Testis (tissue), 2 donors: ENCODE results near the gene ULBP2.

Experiments
- CTCF ChIP-seq, 3 experiments: fragments of 450-650 bp in 2 of 3; fragments of 200-600 bp in 1 of 3; sonication (generic) in 1 of 3; IDR thresholded peaks; one replicate each; pipeline ENCODE4 v1.5.1; 2016 to 2019; ENCODE audit warnings: antibody characterized with exemption in 3 of 3, mild to moderate bottlenecking in 2 of 3, moderate library complexity in 1 of 3
- POLR2A ChIP-seq: fragments of 450-650 bp; IDR thresholded peaks from one replicate; pipeline ENCODE4 v1.6.1; 2017; ENCODE audit warnings: antibody characterized with exemption, mild to moderate bottlenecking, moderate library complexity

GRCh38 chr6:149913085-149913484, 28.7 kb upstream of the ULBP2 start:
- TF ChIP-seq CTCF (IDR thresholded peaks at IDR 0.05) (no peak), POLR2A (no peak)
